BLaER1 (cell line): ENCODE data around the gene SIRT4.

Experiments
- H3K27ac ChIP-seq: shearing (Covaris generic); formaldehyde crosslinking; 2 replicates; pipeline ENCODE4 v1.8.1; 2022
- H3K27me3 ChIP-seq: shearing (Covaris generic); formaldehyde crosslinking; 2 replicates; pipeline ENCODE4 v1.8.1; 2022
- H3K36me3 ChIP-seq: shearing (Covaris generic); formaldehyde crosslinking; 2 replicates; pipeline ENCODE4 v1.8.1; 2022
- H3K4me1 ChIP-seq: shearing (Covaris generic); formaldehyde crosslinking; 2 replicates; pipeline ENCODE4 v1.8.1; 2022
- H3K4me2 ChIP-seq: shearing (Covaris generic); formaldehyde crosslinking; 2 replicates; pipeline ENCODE4 v1.8.1; 2022
- H3K4me3 ChIP-seq: shearing (Covaris generic); formaldehyde crosslinking; 2 replicates; pipeline ENCODE4 v1.8.1; 2022
- H3K9ac ChIP-seq: shearing (Covaris generic); formaldehyde crosslinking; 2 replicates; pipeline ENCODE4 v1.8.1; 2022
- H3K9me3 ChIP-seq: shearing (Covaris generic); formaldehyde crosslinking; 2 replicates; pipeline ENCODE4 v1.8.1; 2022
- H4K20me1 ChIP-seq: shearing (Covaris generic); formaldehyde crosslinking; 2 replicates; pipeline ENCODE4 v1.8.1; 2022
- Cebpa-rat ChIP-seq: shearing (Covaris generic); IDR thresholded peaks from 2 replicates; pipeline ENCODE4 v1.8.1; 2022

The SIRT4 gene

GRCh38 chr12:120350576-120351350 is 48.6 kb downstream of the SIRT4 start:
- Histone ChIP-seq H3K9ac (no peak overlapping the region), H3K9me3 (no peaks in the 10 kb centered on the region), H3K27ac (no peak overlapping the region), H4K20me1 (no peaks in the 10 kb centered on the region), H3K27me3 (no peaks in the 10 kb centered on the region), H3K4me2 (no peak overlapping the region), H3K4me1 (no peaks in the 10 kb centered on the region), H3K4me3 (no peak overlapping the region), H3K36me3 (no peaks in the 10 kb centered on the region)
- no peak for TF ChIP-seq Cebpa-rat

GRCh38 chr12:120352117-120352516 is 50.0 kb downstream of the SIRT4 start:
- H3K27ac ChIP-seq: no peak overlapping the region
- no peaks in the 10 kb centered on the region for H3K27me3 ChIP-seq
- no peak for TF ChIP-seq Cebpa-rat
- H3K4me3 ChIP-seq: no peak overlapping the region
- H3K9me3 ChIP-seq: no peaks in the 10 kb centered on the region
- H3K4me1 ChIP-seq: no peaks in the 10 kb centered on the region
- no peaks in the 10 kb centered on the region for H4K20me1 ChIP-seq
- H3K9ac ChIP-seq: no peak overlapping the region
- H3K4me2 ChIP-seq: no peak overlapping the region
- H3K36me3 ChIP-seq: no peaks in the 10 kb centered on the region

GRCh38 chr12:120353136-120353535 is 51.0 kb downstream of the SIRT4 start:
- no peaks in the 10 kb centered on the region for H4K20me1 ChIP-seq
- no peaks in the 10 kb centered on the region for H3K4me1 ChIP-seq
- H3K36me3 ChIP-seq: no peaks in the 10 kb centered on the region
- no peak overlapping the region for H3K27ac ChIP-seq
- no peak overlapping the region for H3K4me3 ChIP-seq
- H3K4me2 ChIP-seq: no peak overlapping the region
- H3K9me3 ChIP-seq: no peaks in the 10 kb centered on the region
- H3K9ac ChIP-seq: no peak overlapping the region
- H3K27me3 ChIP-seq: no peaks in the 10 kb centered on the region
- no peak for TF ChIP-seq Cebpa-rat

DNA sequence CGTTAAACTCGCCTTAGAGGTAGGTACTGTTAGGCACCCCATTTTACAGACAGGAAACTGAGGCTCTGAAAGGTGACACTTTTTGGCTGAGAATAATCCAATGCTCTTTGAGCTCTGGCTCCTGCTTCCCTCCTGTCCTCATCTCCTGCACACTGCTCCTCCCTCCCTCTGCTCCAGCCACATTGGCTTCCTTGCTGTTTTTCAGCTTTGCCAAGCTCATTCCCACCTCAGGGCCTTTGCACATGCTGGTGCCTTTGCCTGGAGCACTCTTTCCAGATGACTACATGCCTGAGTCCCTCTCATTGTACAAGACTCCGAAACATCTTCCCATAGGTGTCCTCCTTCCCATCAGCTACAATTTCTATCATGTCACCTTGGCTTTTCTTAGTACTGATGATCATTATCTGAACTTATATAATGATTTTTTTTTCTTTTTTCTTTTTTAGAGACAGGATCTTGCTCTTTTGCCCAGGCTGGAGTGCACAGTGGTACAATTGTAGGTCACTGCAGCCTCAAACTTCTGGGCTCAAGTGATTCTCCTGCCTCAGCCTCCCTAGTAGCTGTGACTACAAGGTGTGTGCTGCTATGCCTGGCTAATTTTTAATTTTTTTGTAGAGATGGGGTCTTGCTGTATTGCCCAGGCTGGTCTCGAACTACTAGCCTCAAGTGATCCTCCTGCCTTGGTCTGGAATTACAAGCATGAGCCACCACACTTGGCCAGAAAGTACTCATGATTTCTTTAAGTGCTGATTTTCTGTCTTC is 51.6 kb downstream of the SIRT4 start:
- H3K36me3 ChIP-seq: no peaks in the 10 kb centered on the region
- no peak overlapping the region for H3K9ac ChIP-seq
- H3K4me1 ChIP-seq: no peaks in the 10 kb centered on the region
- H3K27me3 ChIP-seq: no peaks in the 10 kb centered on the region
- no peaks in the 10 kb centered on the region for H4K20me1 ChIP-seq
- no peak overlapping the region for H3K27ac ChIP-seq
- H3K4me3 ChIP-seq: no peak overlapping the region
- H3K4me2 ChIP-seq: no peak overlapping the region
- no peak for TF ChIP-seq Cebpa-rat
- H3K9me3 ChIP-seq: no peaks in the 10 kb centered on the region

DNA sequence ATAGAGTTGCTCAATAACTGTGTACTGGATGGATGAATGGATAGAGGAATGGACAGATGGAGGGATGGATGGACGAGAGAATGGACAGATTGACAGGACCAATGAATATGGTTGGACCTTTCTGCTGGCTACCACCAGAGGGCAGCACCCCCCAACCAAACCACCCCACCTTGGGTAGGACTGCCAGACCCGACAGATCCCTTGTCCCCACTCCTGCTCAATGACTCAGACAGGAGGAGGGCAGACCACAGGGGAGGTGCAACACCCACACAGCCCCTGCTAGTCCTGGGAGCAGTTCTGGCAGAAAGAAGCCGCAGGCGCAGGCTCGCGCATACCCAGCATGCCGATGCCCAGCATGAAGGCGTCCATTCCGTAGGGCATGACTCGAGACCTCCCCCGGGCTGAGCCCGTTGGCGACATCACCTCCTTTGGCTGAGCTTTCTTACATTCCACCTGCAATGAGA is 54.5 kb downstream of the SIRT4 start:
- TF ChIP-seq Cebpa-rat: no peak
- no peak overlapping the region for H3K4me3 ChIP-seq
- no peak overlapping the region for H3K4me2 ChIP-seq
- H3K9me3 ChIP-seq: no peaks in the 10 kb centered on the region
- no peak overlapping the region for H3K27ac ChIP-seq
- H3K9ac ChIP-seq: no peak overlapping the region
- H3K27me3 ChIP-seq: no peaks in the 10 kb centered on the region
- H3K4me1 ChIP-seq: peaks cover 7% of the 10 kb centered on the region
- no peaks in the 10 kb centered on the region for H3K36me3 ChIP-seq
- no peaks in the 10 kb centered on the region for H4K20me1 ChIP-seq

DNA sequence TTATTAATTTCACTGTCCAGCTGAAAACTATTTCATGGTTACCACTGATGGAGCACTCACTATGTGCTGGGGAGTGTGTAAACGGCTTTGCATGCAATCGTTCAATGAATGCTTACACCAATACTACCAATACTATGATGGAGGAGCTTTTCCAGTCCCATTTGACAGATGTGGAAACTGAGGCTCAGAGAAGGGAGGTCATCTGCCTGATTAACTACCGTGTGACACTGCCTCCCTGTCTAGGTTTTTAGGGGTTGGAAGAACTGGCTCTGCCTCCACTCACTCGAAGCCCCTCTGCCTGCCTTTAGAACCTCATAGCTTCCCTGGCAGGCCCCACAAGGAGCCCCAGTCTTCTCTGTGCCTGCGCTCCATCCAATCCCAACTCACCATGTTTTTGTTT is 55.0 kb downstream of the SIRT4 start:
- H3K27me3 ChIP-seq: no peaks in the 10 kb centered on the region
- TF ChIP-seq Cebpa-rat: no peak
- H3K36me3 ChIP-seq: no peaks in the 10 kb centered on the region
- H3K9ac ChIP-seq: no peak overlapping the region
- H3K27ac ChIP-seq: no peak overlapping the region
- H3K9me3 ChIP-seq: no peaks in the 10 kb centered on the region
- H3K4me2 ChIP-seq: no peak overlapping the region
- peaks cover 12% of the 10 kb centered on the region for H3K4me1 ChIP-seq
- H4K20me1 ChIP-seq: no peaks in the 10 kb centered on the region
- no peak overlapping the region for H3K4me3 ChIP-seq

GRCh38 chr12:120358412-120359100 is 56.4 kb downstream of the SIRT4 start:
- no peak overlapping the region for H3K4me3 ChIP-seq
- H3K4me1 ChIP-seq: peaks cover 26% of the 10 kb centered on the region
- H3K27ac ChIP-seq: no peak overlapping the region
- no peaks in the 10 kb centered on the region for H4K20me1 ChIP-seq
- no peaks in the 10 kb centered on the region for H3K9me3 ChIP-seq
- H3K9ac ChIP-seq: no peak overlapping the region
- H3K36me3 ChIP-seq: no peaks in the 10 kb centered on the region
- TF ChIP-seq Cebpa-rat: no peak
- no peaks in the 10 kb centered on the region for H3K27me3 ChIP-seq
- H3K4me2 ChIP-seq: no peak overlapping the region

DNA sequence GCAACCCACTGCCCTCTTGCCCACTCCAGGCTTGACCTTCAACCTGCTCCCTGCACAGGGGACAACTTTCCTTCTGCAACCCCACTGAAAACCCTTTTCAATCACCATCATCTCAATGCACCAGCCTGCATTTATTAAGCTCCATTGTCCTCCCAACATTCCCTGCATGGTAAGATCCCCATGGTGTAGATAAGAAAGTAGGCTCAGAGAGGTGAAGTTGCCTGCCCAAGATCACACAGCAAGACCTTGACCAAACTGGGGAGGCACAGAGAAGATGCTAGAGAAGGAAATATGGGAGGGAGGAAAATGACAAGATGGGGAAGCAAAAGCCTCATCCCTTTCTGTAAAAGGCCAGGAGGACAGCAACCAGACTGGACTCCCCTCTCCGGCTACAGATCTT is 57.0 kb downstream of the SIRT4 start:
- TF ChIP-seq Cebpa-rat: no peak
- no peak overlapping the region for H3K9ac ChIP-seq

GRCh38 chr12:120361506-120362208 is 59.5 kb downstream of the SIRT4 start:
- no peaks in the 10 kb centered on the region for H3K36me3 ChIP-seq
- H3K27ac ChIP-seq: peak overlapping the region; percentile 83
- H3K9me3 ChIP-seq: no peaks in the 10 kb centered on the region
- H3K4me3 ChIP-seq: peak overlapping the region; percentile 63
- H3K9ac ChIP-seq: peak overlapping the region; percentile 79
- H4K20me1 ChIP-seq: no peaks in the 10 kb centered on the region
- peak overlapping the region; percentile 95 for H3K4me2 ChIP-seq
- no peak for TF ChIP-seq Cebpa-rat
- H3K4me1 ChIP-seq: peaks cover 26% of the 10 kb centered on the region
- peaks cover 30% of the 10 kb centered on the region for H3K27me3 ChIP-seq

More for the DNA sequence above, 57.0 kb downstream of the SIRT4 start:
- Histone ChIP-seq H4K20me1 (no peaks in the 10 kb centered on the region), H3K4me2 (no peak overlapping the region), H3K9me3 (no peaks in the 10 kb centered on the region), H3K36me3 (no peaks in the 10 kb centered on the region), H3K27ac (no peak overlapping the region), H3K4me1 (peaks cover 26% of the 10 kb centered on the region), H3K27me3 (peaks cover 5% of the 10 kb centered on the region; the same call in 1 of the 2 replicates), H3K4me3 (no peak overlapping the region)
